MM.1S (cell line): Measurements from ENCODE around the gene COL27A1.

Source experiments
- CTCF ChIP-seq: fragments of 300-600 bp; sonication (generic); IDR thresholded peaks from 2 replicates; pipeline ENCODE4 v1.5.1; 2016; ENCODE audit warnings: antibody characterized with exemption, low read length, mixed read lengths
- EZH2 ChIP-seq: fragments of 300-600 bp; sonication (generic); optimal IDR thresholded peaks from 2 replicates; pipeline ENCODE3; 2017; ENCODE audit warnings: low read depth, mild to moderate bottlenecking, antibody characterized with exemption, low read length, mixed read lengths

- TF ChIP-seq CTCF (peak; percentile 88), EZH2 (no peak)
Measured at GRCh38 chr9:114155263-114155994, at the start of gene COL27A1.
